Liver (tissue), 9 donors: ENCODE data around the gene TOMM5. TPM values are rescaled to one million over a fixed set of nuclear protein-coding genes. Genes with fewer than 3 reads are reported as not detected.

Experiments used
- DNase-seq: peaks from one replicate; pipeline ENCODE4 v3.0.0-alpha.2; 2017; ENCODE audit warnings: low spot score
- H3K27ac ChIP-seq, 2 donors: one replicate each; pipeline ENCODE4 v1.7.0; 2013; ENCODE audit warnings: inconsistent platforms in 2 of 2, low read length in 2 of 2, control low read depth in 1 of 2, low read depth in 1 of 2, mild to moderate bottlenecking in 1 of 2
- H3K27me3 ChIP-seq, 4 donors: one replicate each; pipeline versions ENCODE4 v1.6.1 to v1.7.0; 2013; ENCODE audit warnings: low read length in 3 of 4, inconsistent platforms in 1 of 4, mild to moderate bottlenecking in 1 of 4, moderate library complexity in 1 of 4; ENCODE audit not compliant: control insufficient read depth in 4 of 4, insufficient read depth in 4 of 4
- H3K36me3 ChIP-seq, 4 donors: one replicate each; pipeline versions ENCODE4 v1.6.1 to v1.7.0; 2013; ENCODE audit warnings: low read length in 3 of 4, mild to moderate bottlenecking in 3 of 4, low read depth in 1 of 4, moderate library complexity in 1 of 4; ENCODE audit not compliant: control insufficient read depth in 4 of 4, insufficient read depth in 3 of 4
- H3K4me1 ChIP-seq, 4 donors: one replicate each; pipeline versions ENCODE4 v1.6.1 to v1.7.0; 2013; ENCODE audit warnings: low read length in 3 of 4, mild to moderate bottlenecking in 3 of 4, moderate library complexity in 1 of 4; ENCODE audit not compliant: control insufficient read depth in 4 of 4, insufficient read depth in 4 of 4
- H3K4me3 ChIP-seq, 3 donors: one replicate each; pipeline versions ENCODE4 v1.6.1 to v1.7.0; 2013; ENCODE audit warnings: low read length in 3 of 3, control low read depth in 1 of 3, low read depth in 1 of 3, mild to moderate bottlenecking in 1 of 3
- H3K9ac ChIP-seq, 2 donors: one replicate each; pipeline ENCODE4 v1.7.0; 2013; ENCODE audit warnings: low read length in 2 of 2, mild to moderate bottlenecking in 2 of 2, moderate library complexity in 2 of 2, control low read depth in 1 of 2, low read depth in 1 of 2
- H3K9me3 ChIP-seq, 4 donors: one replicate each; pipeline versions ENCODE4 v1.6.1 to v1.7.0; 2013; ENCODE audit warnings: low read length in 3 of 4; ENCODE audit not compliant: control insufficient read depth in 4 of 4
- CTCF ChIP-seq: fragments of 150-350 bp; IDR thresholded peaks from 2 replicates; pipeline ENCODE4 v1.5.1; 2017; ENCODE audit warnings: improper control_type of control experiment, low read depth, low read length; ENCODE audit not compliant: missing input control
- FOXA1 ChIP-seq: IDR thresholded peaks from 2 replicates; pipeline ENCODE4 v1.6.1; 2016; ENCODE audit warnings: antibody characterized with exemption
- FOXA2 ChIP-seq: IDR thresholded peaks from 2 replicates; pipeline ENCODE4 v1.6.1; 2016; ENCODE audit warnings: antibody characterized with exemption
- HNF4A ChIP-seq, 2 donors: conservative IDR thresholded peaks; 2 replicates each; pipeline ENCODE4 v1.6.1; 2016; ENCODE audit warnings: antibody characterized with exemption in 2 of 2, mild to moderate bottlenecking in 2 of 2
- HNF4G ChIP-seq: IDR thresholded peaks from 2 replicates; pipeline ENCODE4 v1.6.1; 2016; ENCODE audit warnings: antibody characterized with exemption
- JUND ChIP-seq, 2 donors: IDR thresholded peaks; 2 replicates each; pipeline ENCODE4 v1.6.1; 2016; ENCODE audit warnings: antibody characterized with exemption in 2 of 2
- MAX ChIP-seq: IDR thresholded peaks from 2 replicates; pipeline ENCODE4 v1.6.1; 2016; ENCODE audit warnings: antibody characterized with exemption
- RAD21 ChIP-seq, 2 donors: IDR thresholded peaks; 2 replicates each; pipeline ENCODE4 v1.6.1; 2016; ENCODE audit warnings: antibody characterized with exemption in 2 of 2, mild to moderate bottlenecking in 2 of 2
- REST ChIP-seq: IDR thresholded peaks from 2 replicates; pipeline ENCODE4 v1.6.1; 2016; ENCODE audit warnings: antibody characterized with exemption, mild to moderate bottlenecking
- SP1 ChIP-seq: IDR thresholded peaks from 2 replicates; pipeline ENCODE4 v1.6.1; 2018; ENCODE audit warnings: antibody characterized with exemption, mild to moderate bottlenecking
- TAF1 ChIP-seq: conservative IDR thresholded peaks from 2 replicates; pipeline ENCODE4 v1.6.1; 2016; ENCODE audit warnings: antibody characterized with exemption, mild to moderate bottlenecking
- YY1 ChIP-seq: IDR thresholded peaks from 2 replicates; pipeline ENCODE4 v1.6.1; 2016; ENCODE audit warnings: antibody characterized with exemption, mild to moderate bottlenecking
- ZBTB33 ChIP-seq: IDR thresholded peaks from 2 replicates; pipeline ENCODE4 v1.6.1; 2016; ENCODE audit warnings: antibody characterized with exemption
- WGBS: extraction: QIAGEN DNeasy Blood & Tissue Kit; methylation state at CpG from one replicate; pipeline ENCODE4 v1.1.7; 2013; 5-methylcytosine and 5-hydroxymethylcytosine counted together
- polyA plus RNA-seq, 2 donors: library from polyadenylated mRNA; stranded (reverse) in 1 of 2; unstranded in 1 of 2; fragments of 200-250 nt in 1 of 2; fragments of >200 nt in 1 of 2; fragmentation: Nextera tagmentation in 1 of 2; extraction: Ambion mirVana in 1 of 2; gene quantifications; one replicate each; pipeline versions ENCODE4 v1.2.1 to v1.2.3, GENCODE V29; 2013 to 2015
- total RNA-seq, 2 donors: library from RNA; depleted of rRNA; stranded (reverse); fragments of >200 nt; gene quantifications; one replicate each; pipeline ENCODE4 v1.2.3, GENCODE V29; 2014
- donor health status: healthy.
- donor health status: healthy.
- donor health status: healthy.
- donor health status: healthy.
- donor health status: healthy.

Gene TOMM5
- total and polyA plus RNA-seq, 4 donors = 43.0 to 107 (median 71.9) TPM

- Histone ChIP-seq H3K9me3 (no peaks in the 10 kb centered on the region), H3K4me3 (no peak overlapping the region), H3K27ac (no peak overlapping the region), H3K36me3 (peaks cover 0 to 15% (median 7%) of the 10 kb centered on the region in 4 donors), H3K27me3 (no peaks in the 10 kb centered on the region), H3K4me1 (no peaks in the 10 kb centered on the region), H3K9ac (no peak overlapping the region)
- TF ChIP-seq TAF1 (no peak), SP1 (no peak), FOXA2 (no peak), YY1 (no peak), MAX (no peak)
- no peak for DNase-seq
- 98% methylated on average over 6 of the region's 6 CpGs for WGBS
Measured at GRCh38 chr9:37542488-37542887, 49.9 kb downstream of the TOMM5 start.

GRCh38 chr9:37541465-37541864, 50.9 kb downstream of the TOMM5 start:
- no peak overlapping the region for H3K27ac ChIP-seq
- H3K4me1 ChIP-seq = no peaks in the 10 kb centered on the region
- WGBS = 100% methylated on average over 8 of the region's 8 CpGs
- DNase-seq = no peak
- H3K27me3 ChIP-seq = no peaks in the 10 kb centered on the region
- no peak overlapping the region for H3K9ac ChIP-seq
- TF ChIP-seq CTCF = no peak
- no peak for TF ChIP-seq YY1
- TF ChIP-seq HNF4G = no peak
- TF ChIP-seq JUND (IDR thresholded peaks at IDR 0.05) = no peak
- TF ChIP-seq MAX = no peak
- TF ChIP-seq FOXA1 = no peak
- no peak for TF ChIP-seq REST
- no peak for TF ChIP-seq RAD21 (IDR thresholded peaks at IDR 0.05)
- H3K36me3 ChIP-seq = peaks cover 0 to 23% (median 8%) of the 10 kb centered on the region in 4 donors
- H3K9me3 ChIP-seq = no peaks in the 10 kb centered on the region
- no peak overlapping the region for H3K4me3 ChIP-seq

GRCh38 chr9:37540634-37541033, 51.8 kb downstream of the TOMM5 start:
- Histone ChIP-seq H3K9ac (no peak overlapping the region), H3K4me3 (no peak overlapping the region), H3K36me3 (peaks cover 0 to 23% (median 8%) of the 10 kb centered on the region in 4 donors), H3K4me1 (no peaks in the 10 kb centered on the region), H3K9me3 (no peaks in the 10 kb centered on the region), H3K27me3 (no peaks in the 10 kb centered on the region), H3K27ac (no peak overlapping the region)
- no peak for DNase-seq
- no peak for TF ChIP-seq YY1
- no peak for TF ChIP-seq ZBTB33
- TF ChIP-seq HNF4A (conservative IDR thresholded peaks at IDR 0.05) = no peak
- 88% methylated on average over 3 of the region's 3 CpGs for WGBS
